Mucosa of gallbladder (tissue), 1 donor: ENCODE measurements around the gene SLC26A11. TPM values are rescaled to one million over a fixed set of nuclear protein-coding genes. Genes with fewer than 3 reads are reported as not detected.
"Not testable (repeated sequence)": the region's sequence is repeated elsewhere in the genome, so short reads cannot be mapped to it uniquely, and the experiment has no call there.

ENCODE experiments used
- DNase-seq: peaks from one replicate; pipeline ENCODE4 v3.0.0-alpha.2; 2020; ENCODE audit warnings: low spot score
- total RNA-seq: library from RNA; stranded (reverse); gene quantifications from one replicate; pipeline ENCODE4 v1.2.1, GENCODE V29; 2021
- donor health status: DM: no; HTN: no; CAD: no.

The SLC26A11 gene
- total RNA-seq, 1 donor from 2014 or later: 16.3 TPM

- DNase-seq: no peak
Observed at GRCh38 chr17:80243526-80244433, 23.6 kb downstream of the SLC26A11 start.

GRCh38 chr17:80244448-80244847 lies 24.2 kb downstream of the SLC26A11 start:
- DNase-seq: not testable (repeated sequence)

GRCh38 chr17:80244871-80245509 lies 24.8 kb downstream of the SLC26A11 start:
- no peak for DNase-seq

GRCh38 chr17:80245566-80246265 lies 25.5 kb downstream of the SLC26A11 start:
- DNase-seq: no peak

GRCh38 chr17:80246266-80246681 lies 26.0 kb downstream of the SLC26A11 start:
- DNase-seq: no peak

GRCh38 chr17:80246726-80247125 lies 26.5 kb downstream of the SLC26A11 start:
- DNase-seq: no peak

- DNase-seq: no peak
Observed at GRCh38 chr17:80247561-80247960, 27.3 kb downstream of the SLC26A11 start.

- DNase-seq: no peak
Observed at GRCh38 chr17:80248001-80248893, 28.0 kb downstream of the SLC26A11 start.

GRCh38 chr17:80248894-80249710 lies 28.9 kb downstream of the SLC26A11 start:
- no peak for DNase-seq

GRCh38 chr17:80251966-80252365 lies 31.7 kb downstream of the SLC26A11 start:
- DNase-seq: no peak

- peak; percentile 55 for DNase-seq
Observed at GRCh38 chr17:80252871-80253270, 32.6 kb downstream of the SLC26A11 start.

GRCh38 chr17:80253631-80254395 lies 33.6 kb downstream of the SLC26A11 start:
- no peak for DNase-seq

GRCh38 chr17:80254396-80255251 lies 34.4 kb downstream of the SLC26A11 start:
- peak; percentile 72 for DNase-seq

- no peak for DNase-seq
Observed at GRCh38 chr17:80256034-80256350, 35.8 kb downstream of the SLC26A11 start.

GRCh38 chr17:80257716-80258213 lies 37.5 kb downstream of the SLC26A11 start:
- no peak for DNase-seq

- DNase-seq: not testable (repeated sequence)
Observed at GRCh38 chr17:80258296-80258695, 38.1 kb downstream of the SLC26A11 start.

- no peak for DNase-seq
Observed at GRCh38 chr17:80259457-80260068, 39.3 kb downstream of the SLC26A11 start.

GRCh38 chr17:80260069-80260535 lies 39.9 kb downstream of the SLC26A11 start:
- peak; percentile 36 for DNase-seq
